ENCODE measurements around the gene USP34.

The USP34 gene

GRCh38 chr2:61252031-61252430 is 218.9 kb downstream of the USP34 start:
- TF ChIP-seq TEAD4 (IDR thresholded peaks at IDR 0.05) (no peak), TAF1 (IDR thresholded peaks at IDR 0.05; ENCODE audit: low read depth) (no peak), USF1 (IDR thresholded peaks at IDR 0.05) (no peak), RAD21 (IDR thresholded peaks at IDR 0.05; ENCODE audit: low read depth) (no peak), ZBTB7A (IDR thresholded peaks at IDR 0.05; ENCODE audit: low read depth) (no peak), CEBPB (IDR thresholded peaks at IDR 0.05) (no peak), YY1 (IDR thresholded peaks at IDR 0.05; ENCODE audit: low read depth) (no peak), EGR1 (IDR thresholded peaks at IDR 0.05) (no peak), NFIC (IDR thresholded peaks at IDR 0.05) (no peak), CREB1 (IDR thresholded peaks at IDR 0.05; ENCODE audit: low read depth) (no peak), REST (IDR thresholded peaks at IDR 0.05; ENCODE audit: low read depth) (no peak), EP300 (IDR thresholded peaks at IDR 0.05; ENCODE audit: borderline replicate concordance) (no peak), FOXM1 (IDR thresholded peaks at IDR 0.05; ENCODE audit: borderline replicate concordance, low read depth) (no peak)
- TF ChIP-seq, protein P1, sequence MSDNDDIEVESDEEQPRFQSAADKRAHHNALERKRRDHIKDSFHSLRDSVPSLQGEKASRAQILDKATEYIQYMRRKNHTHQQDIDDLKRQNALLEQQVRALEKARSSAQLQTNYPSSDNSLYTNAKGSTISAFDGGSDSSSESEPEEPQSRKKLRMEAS (IDR thresholded peaks at IDR 0.05) = no peak

DNA sequence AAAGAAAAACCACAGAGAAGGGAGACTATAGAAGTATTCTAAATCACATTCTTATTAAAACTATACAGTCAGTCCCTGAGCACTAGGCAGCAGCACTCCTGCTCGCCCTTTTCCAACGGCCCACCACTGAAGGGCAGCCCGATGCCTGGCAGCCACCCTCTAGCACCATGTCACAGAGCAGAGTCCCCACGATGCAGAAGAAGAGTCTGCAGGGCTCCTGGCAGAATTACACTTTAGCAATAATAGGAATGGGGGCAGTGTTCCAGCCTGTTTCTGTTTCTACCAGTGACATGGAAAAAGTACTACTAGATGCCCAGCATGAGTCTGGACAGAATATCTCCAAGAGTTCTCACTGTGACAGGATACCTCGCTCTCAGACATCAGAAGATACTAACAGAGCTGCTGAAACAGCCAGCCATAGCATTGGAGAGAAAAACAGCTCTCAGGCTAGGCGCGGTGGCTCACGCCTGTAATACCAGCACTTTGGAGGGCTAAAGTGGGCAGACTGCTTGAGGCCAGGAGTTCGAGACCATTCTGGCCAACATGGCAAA is 221.3 kb downstream of the USP34 start:
- no peak for TF ChIP-seq ZBTB7A (IDR thresholded peaks at IDR 0.05; ENCODE audit: low read depth)
- TF ChIP-seq NFIC (IDR thresholded peaks at IDR 0.05) = no peak
- TF ChIP-seq REST (IDR thresholded peaks at IDR 0.05; ENCODE audit: low read depth) = no peak
- TF ChIP-seq, protein P1 (IDR thresholded peaks at IDR 0.05) = no peak
- no peak for TF ChIP-seq RAD21 (IDR thresholded peaks at IDR 0.05; ENCODE audit: low read depth)
- TF ChIP-seq EGR1 (IDR thresholded peaks at IDR 0.05) = no peak
- TF ChIP-seq EP300 (IDR thresholded peaks at IDR 0.05; ENCODE audit: borderline replicate concordance) = no peak
- TF ChIP-seq TEAD4 (IDR thresholded peaks at IDR 0.05) = no peak
- no peak for TF ChIP-seq TCF12 (IDR thresholded peaks at IDR 0.05; ENCODE audit: low read depth)
- no peak for TF ChIP-seq FOXM1 (IDR thresholded peaks at IDR 0.05; ENCODE audit: borderline replicate concordance, low read depth)
- no peak for TF ChIP-seq USF1 (IDR thresholded peaks at IDR 0.05)
- TF ChIP-seq CEBPB (IDR thresholded peaks at IDR 0.05) = no peak
- TF ChIP-seq YY1 (IDR thresholded peaks at IDR 0.05; ENCODE audit: low read depth) = no peak
- TF ChIP-seq CREB1 (IDR thresholded peaks at IDR 0.05; ENCODE audit: low read depth) = no peak
- TF ChIP-seq TAF1 (IDR thresholded peaks at IDR 0.05; ENCODE audit: low read depth) = no peak

- TF ChIP-seq USF1 (IDR thresholded peaks at IDR 0.05) (no peak), TCF12 (IDR thresholded peaks at IDR 0.05; ENCODE audit: low read depth) (no peak), TEAD4 (IDR thresholded peaks at IDR 0.05) (no peak), TAF1 (IDR thresholded peaks at IDR 0.05; ENCODE audit: low read depth) (no peak), NFIC (IDR thresholded peaks at IDR 0.05) (no peak), RAD21 (IDR thresholded peaks at IDR 0.05; ENCODE audit: low read depth) (no peak), CREB1 (IDR thresholded peaks at IDR 0.05; ENCODE audit: low read depth) (no peak), YY1 (IDR thresholded peaks at IDR 0.05; ENCODE audit: low read depth) (no peak), FOXM1 (IDR thresholded peaks at IDR 0.05; ENCODE audit: borderline replicate concordance, low read depth) (no peak), CEBPB (IDR thresholded peaks at IDR 0.05) (no peak), EGR1 (IDR thresholded peaks at IDR 0.05) (no peak), REST (IDR thresholded peaks at IDR 0.05; ENCODE audit: low read depth) (no peak), ZBTB7A (IDR thresholded peaks at IDR 0.05; ENCODE audit: low read depth) (no peak), EP300 (IDR thresholded peaks at IDR 0.05; ENCODE audit: borderline replicate concordance) (no peak)
- TF ChIP-seq, protein P1 (IDR thresholded peaks at IDR 0.05) = no peak
Observed at GRCh38 chr2:61247204-61247812, 223.6 kb downstream of the USP34 start.

Measured in Ishikawa (cell line).